ENCODE measurements around the gene DLL1.

DLL1 gene

DNA sequence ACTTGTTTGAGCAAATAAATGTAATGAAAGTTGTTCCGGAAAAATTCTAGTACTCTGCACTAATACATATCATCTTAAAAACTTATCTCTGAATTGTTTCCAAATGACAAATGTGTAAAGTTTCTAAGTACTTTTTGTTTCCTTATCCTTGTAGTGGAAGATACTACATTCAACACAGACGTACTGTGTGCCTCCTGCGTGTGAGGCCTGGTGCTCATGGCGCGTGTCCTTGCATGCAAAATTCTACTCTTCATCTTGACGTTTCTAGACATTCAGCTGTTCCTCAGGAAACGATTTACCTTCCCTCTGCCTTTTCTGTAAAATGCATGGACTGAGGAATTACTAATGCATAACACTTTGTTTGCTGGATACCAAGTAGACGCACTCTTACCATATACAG, 11.5 kb downstream of the DLL1 start:
- TF ChIP-seq, protein P1, sequence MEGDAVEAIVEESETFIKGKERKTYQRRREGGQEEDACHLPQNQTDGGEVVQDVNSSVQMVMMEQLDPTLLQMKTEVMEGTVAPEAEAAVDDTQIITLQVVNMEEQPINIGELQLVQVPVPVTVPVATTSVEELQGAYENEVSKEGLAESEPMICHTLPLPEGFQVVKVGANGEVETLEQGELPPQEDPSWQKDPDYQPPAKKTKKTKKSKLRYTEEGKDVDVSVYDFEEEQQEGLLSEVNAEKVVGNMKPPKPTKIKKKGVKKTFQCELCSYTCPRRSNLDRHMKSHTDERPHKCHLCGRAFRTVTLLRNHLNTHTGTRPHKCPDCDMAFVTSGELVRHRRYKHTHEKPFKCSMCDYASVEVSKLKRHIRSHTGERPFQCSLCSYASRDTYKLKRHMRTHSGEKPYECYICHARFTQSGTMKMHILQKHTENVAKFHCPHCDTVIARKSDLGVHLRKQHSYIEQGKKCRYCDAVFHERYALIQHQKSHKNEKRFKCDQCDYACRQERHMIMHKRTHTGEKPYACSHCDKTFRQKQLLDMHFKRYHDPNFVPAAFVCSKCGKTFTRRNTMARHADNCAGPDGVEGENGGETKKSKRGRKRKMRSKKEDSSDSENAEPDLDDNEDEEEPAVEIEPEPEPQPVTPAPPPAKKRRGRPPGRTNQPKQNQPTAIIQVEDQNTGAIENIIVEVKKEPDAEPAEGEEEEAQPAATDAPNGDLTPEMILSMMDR (conservative IDR thresholded peaks at IDR 0.05; ENCODE audit: low read depth) = no peak
- ChIA-PET POLR2A (ENCODE audit: low non-redundant PET) (no interaction called here), CTCF (interaction anchor here (0.6 kb wide), 1 partner anchor 461 kb away, joined by 3 read pairs; no protein-coding TSS in a partner anchor)
- H3K27ac ChIP-seq = no peak overlapping the region
- no peak for DNase-seq (ENCODE audit: low spot score)

DNA sequence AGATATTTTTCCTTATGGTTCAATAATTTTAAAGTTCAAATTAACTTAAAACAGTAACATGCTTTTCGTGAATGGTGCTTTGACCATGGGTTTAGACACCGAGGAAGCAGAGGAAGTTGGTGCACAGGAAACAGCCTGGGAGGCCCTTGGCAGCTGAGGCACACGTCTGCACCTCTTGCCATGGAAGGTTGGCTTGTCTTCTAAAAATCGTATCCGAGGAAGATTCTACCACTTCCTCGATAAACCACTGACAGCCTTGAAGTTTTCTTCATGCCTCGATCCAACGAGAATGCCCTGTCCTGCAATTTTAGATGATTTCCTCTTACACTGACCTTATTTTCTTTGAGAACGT, 12.2 kb downstream of the DLL1 start:
- H3K27ac ChIP-seq = no peak overlapping the region
- DNase-seq (ENCODE audit: low spot score) = no peak
- POLR2A ChIA-PET (ENCODE audit: low non-redundant PET) = no interaction called here
- TF ChIP-seq, protein P1 (conservative IDR thresholded peaks at IDR 0.05; ENCODE audit: low read depth) = no peak
- CTCF ChIA-PET = no interaction called here

DNA sequence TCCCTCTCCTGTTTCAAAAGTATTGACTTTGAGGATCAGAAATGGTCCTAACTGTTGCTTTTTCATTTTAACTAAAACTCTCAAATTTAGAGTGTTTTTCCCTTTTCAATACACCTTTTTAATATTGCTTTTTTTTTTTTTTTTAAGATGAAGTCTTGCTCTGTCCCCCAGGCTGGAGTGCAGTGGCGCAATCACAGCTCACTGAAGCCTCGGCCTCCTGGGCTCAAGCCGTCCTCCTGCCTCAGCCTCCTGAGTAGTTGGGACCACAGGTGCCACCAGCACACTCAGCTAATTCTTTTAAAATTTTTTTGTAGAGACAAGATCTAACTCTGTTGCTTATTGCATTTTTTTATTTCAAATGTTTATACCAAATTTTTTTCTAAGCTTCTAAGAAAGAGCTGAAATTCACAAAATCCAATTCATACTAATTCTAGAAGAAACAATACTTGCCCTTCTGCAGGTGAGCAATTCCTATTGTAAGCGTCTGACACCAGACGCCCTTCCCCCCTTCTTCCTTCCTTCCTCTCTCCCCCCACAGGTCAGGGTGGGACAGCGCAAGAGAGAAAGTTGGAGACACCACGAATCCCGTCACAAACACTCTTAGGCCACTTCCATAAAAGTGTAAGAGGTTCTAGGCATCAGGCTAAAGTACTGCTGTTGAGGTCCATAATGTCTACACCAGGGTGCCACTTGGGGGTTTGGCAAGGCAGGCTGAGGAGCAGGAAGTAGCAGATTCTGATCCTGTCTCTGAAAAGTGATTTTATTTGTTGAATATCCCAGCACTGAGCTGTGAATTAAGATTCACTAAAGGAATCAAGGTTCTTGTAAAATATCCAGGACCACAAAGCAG, 12.8 kb downstream of the DLL1 start:
- ChIA-PET CTCF (no interaction called here), POLR2A (ENCODE audit: low non-redundant PET) (no interaction called here)
- no peak for DNase-seq (ENCODE audit: low spot score)
- no peak overlapping the region for H3K27ac ChIP-seq
- TF ChIP-seq, protein P1 (conservative IDR thresholded peaks at IDR 0.05; ENCODE audit: low read depth) = no peak

DNA sequence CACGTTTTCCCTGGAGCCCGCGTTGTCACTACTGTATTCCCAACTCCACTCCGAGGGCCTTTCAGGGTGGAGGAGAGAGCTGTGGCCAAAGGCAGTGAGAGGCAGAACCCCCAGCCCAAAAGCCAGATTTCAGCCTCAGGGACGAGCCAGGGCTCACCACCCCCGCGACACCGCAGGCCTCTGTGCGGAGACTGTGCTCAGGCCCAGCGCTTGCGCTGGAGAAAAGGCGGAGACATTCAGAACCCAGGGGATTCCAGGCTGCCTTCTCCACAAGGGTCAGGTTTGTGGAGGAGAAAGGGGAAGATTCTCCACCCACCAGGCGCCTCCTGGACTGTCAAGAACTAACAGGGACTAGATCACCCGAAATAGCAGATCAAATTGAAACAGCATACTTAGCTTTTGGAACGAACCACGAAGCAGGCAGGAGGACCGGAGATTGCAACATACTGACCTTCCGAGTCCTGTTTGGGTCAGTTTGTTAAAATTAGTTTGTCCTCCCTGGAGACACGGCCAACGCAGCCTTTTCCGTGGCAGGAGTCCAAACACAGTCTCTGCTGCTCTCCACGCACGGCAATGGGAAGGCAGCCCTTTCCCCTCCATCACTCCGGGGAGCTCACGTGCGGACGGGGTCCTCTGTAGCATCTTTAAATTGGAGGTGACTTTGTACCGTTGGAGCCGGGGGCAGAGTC, 14.4 kb downstream of the DLL1 start:
- POLR2A ChIA-PET (ENCODE audit: low non-redundant PET) = no interaction called here
- TF ChIP-seq, protein P1 (conservative IDR thresholded peaks at IDR 0.05; ENCODE audit: low read depth) = no peak
- CTCF ChIA-PET = interaction anchor here (0.5 to 0.6 kb wide), 2 partner anchors 229 to 1386 kb away, joined by 3 to 4 read pairs; no protein-coding TSS in a partner anchor
- no peak for DNase-seq (ENCODE audit: low spot score)
- no peak overlapping the region for H3K27ac ChIP-seq

DNA sequence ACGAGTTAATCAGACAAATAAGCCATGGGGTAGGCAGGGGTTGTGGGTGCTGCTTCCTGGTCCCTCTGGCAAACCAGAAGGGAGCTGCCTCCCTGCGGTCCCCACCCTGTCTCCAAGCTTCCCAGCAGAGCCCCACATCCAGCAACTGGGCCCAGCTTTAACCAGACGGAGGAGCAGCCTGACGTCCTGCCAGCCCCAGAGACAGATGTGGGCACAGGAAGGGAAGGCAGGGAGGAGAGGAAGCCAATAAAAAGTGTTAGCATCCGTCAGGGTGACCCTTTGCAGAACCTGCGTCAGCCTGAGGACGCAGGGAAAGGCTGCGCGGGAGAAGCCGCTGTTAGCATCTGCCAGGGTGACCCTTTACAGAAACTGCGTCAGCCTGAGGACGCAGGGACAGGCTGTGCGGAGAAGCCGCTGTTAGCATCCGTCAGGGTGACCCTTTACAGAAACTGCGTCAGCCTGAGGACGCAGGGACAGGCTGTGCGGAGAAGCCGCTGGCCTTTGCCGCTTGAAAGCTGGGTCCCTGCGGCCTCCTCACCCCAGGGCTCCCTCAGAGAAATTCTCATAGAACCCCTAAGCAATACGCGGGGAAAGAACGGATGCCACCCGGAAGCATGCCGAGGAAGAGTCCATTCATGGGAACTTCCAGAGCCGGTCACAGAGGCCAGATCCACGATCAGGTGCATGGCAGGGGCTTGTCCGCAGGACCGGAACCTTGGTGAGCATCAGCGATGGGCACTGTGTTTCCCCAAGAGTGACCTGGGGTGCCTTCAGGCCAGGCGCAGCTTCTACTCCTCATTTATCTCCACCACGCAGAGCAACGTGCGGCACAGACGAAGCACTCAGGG, 15.9 kb downstream of the DLL1 start:
- ChIA-PET CTCF (interaction anchor here (0.5 to 0.7 kb wide), 2 partner anchors 10 to 1086 kb away, joined by 3 read pairs; no protein-coding TSS in a partner anchor), POLR2A (ENCODE audit: low non-redundant PET) (no interaction called here)
- no peak for DNase-seq (ENCODE audit: low spot score)
- TF ChIP-seq, protein P1 (conservative IDR thresholded peaks at IDR 0.05; ENCODE audit: low read depth) = no peak
- H3K27ac ChIP-seq = no peak overlapping the region

DNA sequence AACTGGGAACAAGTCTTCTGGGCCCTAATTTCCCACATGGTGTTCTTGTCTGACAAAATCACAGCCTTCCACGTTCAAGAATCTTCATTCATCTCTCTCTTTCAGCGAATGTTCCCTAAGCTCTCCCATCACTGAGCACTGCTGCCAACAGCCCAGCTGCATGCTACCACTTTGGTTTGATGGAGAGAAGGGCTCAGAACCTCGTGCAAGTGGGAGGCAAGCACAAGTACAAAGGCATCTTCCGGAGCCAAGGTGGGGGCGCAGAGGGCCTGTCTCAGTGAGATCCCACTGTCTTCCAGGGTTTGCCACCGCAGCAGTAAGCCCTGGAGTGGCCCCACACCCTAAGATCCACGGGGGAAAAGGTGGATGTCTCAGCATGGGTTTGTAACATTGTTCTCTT, 17.2 kb downstream of the DLL1 start:
- CTCF ChIA-PET = no interaction called here
- POLR2A ChIA-PET (ENCODE audit: low non-redundant PET) = no interaction called here
- TF ChIP-seq, protein P1 (conservative IDR thresholded peaks at IDR 0.05; ENCODE audit: low read depth) = no peak
- no peak for DNase-seq (ENCODE audit: low spot score)
- no peak overlapping the region for H3K27ac ChIP-seq
